Measurements from ENCODE around the gene CACFD1. TPM values are rescaled to one million over a fixed set of nuclear protein-coding genes. Genes with fewer than 3 reads are reported as not detected.

The CACFD1 gene
- polyA plus RNA-seq, 3 donors, result 5.0 to 6.7 (median 5.1) TPM

DNA sequence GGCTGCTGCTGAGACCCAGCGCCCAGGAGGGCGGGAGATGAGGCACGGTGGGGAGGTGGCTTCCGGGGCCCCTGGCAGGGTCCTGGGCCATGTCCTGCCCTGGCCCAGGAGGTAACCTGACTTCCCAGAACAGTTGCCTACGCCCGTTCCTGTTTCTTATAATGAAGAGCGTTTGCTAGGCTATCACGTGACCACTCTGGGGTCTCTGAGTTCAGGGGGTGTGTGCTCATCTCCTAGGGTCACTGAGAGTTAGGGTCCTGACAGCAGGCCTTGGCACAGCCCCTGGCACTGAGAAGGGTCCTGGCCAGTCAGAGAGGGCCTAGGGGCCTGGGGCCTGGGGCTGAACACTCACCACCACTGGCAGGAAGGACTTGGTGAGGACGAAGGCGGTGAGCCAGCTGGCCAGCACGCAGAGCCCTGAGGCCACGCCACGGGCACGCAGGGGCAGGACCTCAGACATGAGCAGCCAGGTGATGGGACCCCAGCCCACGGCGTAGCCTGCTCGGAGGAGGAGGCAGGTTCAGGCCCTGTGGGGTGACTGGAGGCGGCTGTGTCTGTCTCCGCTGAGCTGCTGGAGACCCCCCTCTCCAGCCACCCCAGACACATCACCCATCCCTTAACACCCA is 13.1 kb downstream of the CACFD1 start:
- no peaks in the 10 kb centered on the region for H3K9me3 Mint-ChIP-seq
- intact Hi-C loops (cut with micrococcal nuclease), result loop anchor here in 1 of 2 donors (10.0 kb wide), 1 partner anchor 552 kb away; the partner anchor contains the start of gene BRD3OS
- no peak for DNase-seq
- peaks cover 1 to 3% (median 2%) of the 10 kb centered on the region in 3 donors for H3K27me3 Mint-ChIP-seq (ENCODE audit: low read depth in 3 of 3)
- TF ChIP-seq, protein P1, sequence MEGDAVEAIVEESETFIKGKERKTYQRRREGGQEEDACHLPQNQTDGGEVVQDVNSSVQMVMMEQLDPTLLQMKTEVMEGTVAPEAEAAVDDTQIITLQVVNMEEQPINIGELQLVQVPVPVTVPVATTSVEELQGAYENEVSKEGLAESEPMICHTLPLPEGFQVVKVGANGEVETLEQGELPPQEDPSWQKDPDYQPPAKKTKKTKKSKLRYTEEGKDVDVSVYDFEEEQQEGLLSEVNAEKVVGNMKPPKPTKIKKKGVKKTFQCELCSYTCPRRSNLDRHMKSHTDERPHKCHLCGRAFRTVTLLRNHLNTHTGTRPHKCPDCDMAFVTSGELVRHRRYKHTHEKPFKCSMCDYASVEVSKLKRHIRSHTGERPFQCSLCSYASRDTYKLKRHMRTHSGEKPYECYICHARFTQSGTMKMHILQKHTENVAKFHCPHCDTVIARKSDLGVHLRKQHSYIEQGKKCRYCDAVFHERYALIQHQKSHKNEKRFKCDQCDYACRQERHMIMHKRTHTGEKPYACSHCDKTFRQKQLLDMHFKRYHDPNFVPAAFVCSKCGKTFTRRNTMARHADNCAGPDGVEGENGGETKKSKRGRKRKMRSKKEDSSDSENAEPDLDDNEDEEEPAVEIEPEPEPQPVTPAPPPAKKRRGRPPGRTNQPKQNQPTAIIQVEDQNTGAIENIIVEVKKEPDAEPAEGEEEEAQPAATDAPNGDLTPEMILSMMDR (IDR thresholded peaks at IDR 0.05), result no peak
- H4K20me1 ChIP-seq (ENCODE audit: insufficient read depth, low read length), result peaks cover 99% of the 10 kb centered on the region
- H3K9me3 ChIP-seq (replicated peaks in 1 of 2; ENCODE audit: control insufficient read depth in 1 of 2, insufficient read depth in 1 of 2, low read length in 2 of 2), result no peaks in the 10 kb centered on the region
- H3K36me3 Mint-ChIP-seq, result peaks cover 30 to 54% of the 10 kb centered on the region in 2 donors
- peaks cover 24% of the 10 kb centered on the region for H3K79me2 ChIP-seq (ENCODE audit: insufficient read depth, low read length)
- no peak overlapping the region for H3K9ac ChIP-seq (ENCODE audit: insufficient read depth, low read length, poor library complexity, severe bottlenecking)
- H3K4me2 ChIP-seq (replicated peaks; ENCODE audit: extremely low read depth, low read length, poor library complexity, severe bottlenecking), result peak overlapping the region; percentile 12
- H2AFZ ChIP-seq (ENCODE audit: insufficient read depth, low read depth, low read length, poor library complexity, severe bottlenecking), result no peak overlapping the region
- H3K36me3 ChIP-seq (replicated peaks in 1 of 2; ENCODE audit: control insufficient read depth in 1 of 2, insufficient read depth in 2 of 2, low read length in 2 of 2), result peaks cover 44 to 45% of the 10 kb centered on the region in 2 donors
- H3K4me1 Mint-ChIP-seq, result peaks cover 63% of the 10 kb centered on the region
- no peaks in the 10 kb centered on the region for H3K27me3 ChIP-seq (ENCODE audit: control insufficient read depth in 2 of 2, insufficient read depth in 2 of 2, low read length in 2 of 2)
- H3K4me3 ChIP-seq (replicated peaks in 1 of 3; ENCODE audit: low read depth in 2 of 3, low read length in 3 of 3), result peak overlapping the region in 1 of 3 experiments; percentile 17
- WGBS (ENCODE audit: insufficient coverage), result 66% methylated on average over 15 of the region's 19 CpGs
- peaks cover 78 to 87% of the 10 kb centered on the region in 2 donors for H3K4me1 ChIP-seq (ENCODE audit: control insufficient read depth in 1 of 2, insufficient read depth in 2 of 2, low read length in 2 of 2)
- H3K27ac ChIP-seq (ENCODE audit: low read depth in 1 of 2, low read length in 2 of 2), result no peak overlapping the region
- peak overlapping the region in 1 of 7 donors; percentile 69 for H3K27ac Mint-ChIP-seq
- no peak overlapping the region for H3K4me3 Mint-ChIP-seq

DNA sequence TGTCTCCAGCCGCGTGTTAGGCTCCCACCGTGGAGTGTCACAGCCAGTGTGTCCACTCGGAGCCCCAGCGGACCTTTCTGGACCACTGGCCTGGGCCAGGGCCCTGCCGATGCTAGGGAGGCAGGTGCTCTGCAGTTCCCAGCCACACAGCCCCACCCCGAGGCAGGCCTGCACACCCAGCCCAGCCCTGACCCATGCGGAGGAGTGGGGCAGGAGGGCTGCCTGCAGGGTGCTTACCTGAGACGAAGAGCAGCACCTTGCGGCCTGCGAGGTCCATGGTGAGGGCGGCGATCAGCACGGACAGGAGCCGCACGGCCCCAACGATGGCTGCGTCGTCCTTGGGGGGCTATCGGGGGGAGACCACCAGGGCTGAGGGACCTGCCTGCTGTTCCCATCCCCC is 14.0 kb downstream of the CACFD1 start:
- H3K27me3 Mint-ChIP-seq (ENCODE audit: low read depth in 3 of 3), result peaks cover 1 to 3% (median 2%) of the 10 kb centered on the region in 3 donors
- Histone ChIP-seq H3K4me2 (replicated peaks; ENCODE audit: extremely low read depth, low read length, poor library complexity, severe bottlenecking) (peak overlapping the region; percentile 97), H3K9me3 (replicated peaks in 1 of 2; ENCODE audit: control insufficient read depth in 1 of 2, insufficient read depth in 1 of 2, low read length in 2 of 2) (no peaks in the 10 kb centered on the region), H3K27me3 (ENCODE audit: control insufficient read depth in 2 of 2, insufficient read depth in 2 of 2, low read length in 2 of 2) (no peaks in the 10 kb centered on the region), H3K4me1 (ENCODE audit: control insufficient read depth in 1 of 2, insufficient read depth in 2 of 2, low read length in 2 of 2) (peaks cover 86 to 96% of the 10 kb centered on the region in 2 donors), H3K9ac (ENCODE audit: insufficient read depth, low read length, poor library complexity, severe bottlenecking) (no peak overlapping the region), H3K27ac (ENCODE audit: low read depth in 1 of 2, low read length in 2 of 2) (peak overlapping the region in 1 of 2 donors; percentile 26), H3K4me3 (replicated peaks in 1 of 3; ENCODE audit: low read depth in 2 of 3, low read length in 3 of 3) (no peak overlapping the region), H3K36me3 (replicated peaks in 1 of 2; ENCODE audit: control insufficient read depth in 1 of 2, insufficient read depth in 2 of 2, low read length in 2 of 2) (peaks cover 44 to 45% of the 10 kb centered on the region in 2 donors), H3K79me2 (ENCODE audit: insufficient read depth, low read length) (peaks cover 33% of the 10 kb centered on the region), H4K20me1 (ENCODE audit: insufficient read depth, low read length) (peaks cover 100% of the 10 kb centered on the region), H2AFZ (ENCODE audit: insufficient read depth, low read depth, low read length, poor library complexity, severe bottlenecking) (no peak overlapping the region)
- H3K27ac Mint-ChIP-seq, result peak overlapping the region in 1 of 7 donors; percentile 18
- peak overlapping the region in 1 of 2 donors; percentile 51 for H3K4me3 Mint-ChIP-seq
- WGBS (ENCODE audit: insufficient coverage), result 82% methylated on average over 19 of the region's 20 CpGs
- H3K4me1 Mint-ChIP-seq, result peaks cover 67% of the 10 kb centered on the region
- intact Hi-C loops (cut with micrococcal nuclease), result loop anchor here in 1 of 2 donors (10.0 kb wide), 1 partner anchor 551 kb away; the partner anchor contains the start of gene BRD3OS
- TF ChIP-seq, protein P1 (IDR thresholded peaks at IDR 0.05), result no peak
- no peaks in the 10 kb centered on the region for H3K9me3 Mint-ChIP-seq
- peaks cover 30 to 54% of the 10 kb centered on the region in 2 donors for H3K36me3 Mint-ChIP-seq
- no peak for DNase-seq
